DND-41 (cell line): ENCODE data around the gene ANGPTL5.

ENCODE experiments used
- CTCF ChIP-seq: IDR thresholded peaks from 2 replicates; pipeline ENCODE4 v1.5.1; 2012; ENCODE audit warnings: borderline replicate concordance, low read length, moderate library complexity, mild to moderate bottlenecking; ENCODE audit not compliant: poor library complexity, severe bottlenecking; ENCODE audit errors: extremely low read depth
- EZH2 ChIP-seq: IDR thresholded peaks from 3 replicates; pipeline ENCODE4 v1.6.1; 2012; ENCODE audit warnings: borderline replicate concordance, low read depth, mild to moderate bottlenecking, moderate library complexity, low read length, inconsistent platforms; ENCODE audit not compliant: severe bottlenecking

DNA sequence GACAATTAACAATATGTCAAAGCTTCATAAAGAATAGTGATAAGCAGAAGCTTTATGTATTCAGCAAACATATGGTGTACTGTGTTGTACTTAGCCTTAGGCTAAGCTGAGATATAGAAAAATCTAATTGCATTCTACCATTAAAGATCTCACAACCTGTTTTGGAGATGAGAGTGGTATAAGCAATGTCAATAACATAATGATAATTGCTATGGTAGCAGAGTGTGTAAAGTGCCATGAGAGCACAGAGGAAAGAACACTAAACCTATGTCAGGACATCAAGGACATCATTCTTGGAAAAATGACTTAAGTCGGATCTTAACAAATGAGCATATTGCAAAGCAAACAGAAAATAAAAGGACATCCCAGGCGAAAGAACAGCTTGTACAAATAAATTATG is 28.6 kb upstream of the ANGPTL5 start:
- TF ChIP-seq CTCF (no peak), EZH2 (no peak)
